Activated CD4-positive, alpha-beta memory T cell treated with anti-CD3 and anti-CD28 coated beads, Interleukin-2, amount 10 ng/mL, durations not matched to agents 7 days and 5 days (primary cell): ENCODE results near the gene ATL3. TPM values are rescaled to one million over a fixed set of nuclear protein-coding genes. Genes with fewer than 3 reads are reported as not detected.
"Not testable (repeated sequence)": the region's sequence is repeated elsewhere in the genome, so short reads cannot be mapped to it uniquely, and the experiment has no call there.

Experiments used
- CTCF ChIA-PET: fragments of 350-600 bp; sonication (Branson Sonifier 250); formaldehyde crosslinking; loops from one replicate; lab custom pipeline; 2021; ENCODE audit warnings: antibody characterized with exemption, inconsistent platforms; lab: Charles Lee
- POLR2A ChIA-PET: fragments of 350-600 bp; sonication (Branson Sonifier 250); formaldehyde crosslinking; loops from one replicate; lab custom pipeline; 2021; ENCODE audit warnings: antibody characterized with exemption; lab: Charles Lee
- DNase-seq: peaks from one replicate; pipeline ENCODE4 v3.0.0-alpha.2; 2020
- H3K27ac Mint-ChIP-seq: one replicate; pipeline ENCODE4 v1.8.0; 2021; ENCODE audit warnings: mild to moderate bottlenecking, mixed read lengths
- H3K27me3 Mint-ChIP-seq: one replicate; pipeline ENCODE4 v1.8.0; 2021; ENCODE audit warnings: mixed read lengths
- H3K36me3 Mint-ChIP-seq: one replicate; pipeline ENCODE4 v1.8.0; 2021; ENCODE audit warnings: low read depth, mixed read lengths
- H3K4me1 Mint-ChIP-seq: one replicate; pipeline ENCODE4 v1.8.0; 2021; ENCODE audit warnings: mixed read lengths
- H3K4me3 Mint-ChIP-seq: one replicate; pipeline ENCODE4 v1.8.0; 2021; ENCODE audit warnings: mild to moderate bottlenecking, mixed read lengths
- H3K9me3 Mint-ChIP-seq: one replicate; pipeline ENCODE4 v1.8.0; 2021; ENCODE audit warnings: mixed read lengths
- total RNA-seq, 2 experiments: library from RNA; stranded (reverse); gene quantifications; one replicate each; pipeline ENCODE4 v1.2.3, GENCODE V29; 2021

Gene ATL3
- total RNA-seq, 2 experiments from 2014 or later, result 33.0 to 33.2 TPM

GRCh38 chr11:63613517-63614135 is 57.5 kb downstream of the ATL3 start:
- Mint-ChIP-seq H3K27ac (no peak overlapping the region), H3K4me3 (peak overlapping the region; percentile 78), H3K27me3 (peaks cover 5% of the 10 kb centered on the region), H3K9me3 (no peaks in the 10 kb centered on the region), H3K36me3 (no peaks in the 10 kb centered on the region), H3K4me1 (peaks cover 24% of the 10 kb centered on the region)
- ChIA-PET CTCF (no interaction called here), POLR2A (interaction anchor here (1.1 to 1.4 kb wide), 2 partner anchors 77 to 123 kb away, joined by 3 to 6 read pairs; partner anchors contain the start of genes PLAAT4 and PLAAT5)
- peak; percentile 44 for DNase-seq

GRCh38 chr11:63612181-63612580 is 59.0 kb downstream of the ATL3 start:
- ChIA-PET CTCF (no interaction called here), POLR2A (no interaction called here)
- no peak overlapping the region for H3K27ac Mint-ChIP-seq
- no peaks in the 10 kb centered on the region for H3K36me3 Mint-ChIP-seq
- H3K4me3 Mint-ChIP-seq, result no peak overlapping the region
- H3K4me1 Mint-ChIP-seq, result peaks cover 25% of the 10 kb centered on the region
- DNase-seq, result no peak
- peaks cover 5% of the 10 kb centered on the region for H3K27me3 Mint-ChIP-seq
- no peaks in the 10 kb centered on the region for H3K9me3 Mint-ChIP-seq

- H3K4me1 Mint-ChIP-seq, result peaks cover 25% of the 10 kb centered on the region
- no peak overlapping the region for H3K4me3 Mint-ChIP-seq
- H3K27ac Mint-ChIP-seq, result no peak overlapping the region
- ChIA-PET CTCF (no interaction called here), POLR2A (no interaction called here)
- no peak for DNase-seq
- no peaks in the 10 kb centered on the region for H3K36me3 Mint-ChIP-seq
- H3K27me3 Mint-ChIP-seq, result peaks cover 5% of the 10 kb centered on the region
- no peaks in the 10 kb centered on the region for H3K9me3 Mint-ChIP-seq
Observed at GRCh38 chr11:63611395-63611747, 59.8 kb downstream of the ATL3 start.

GRCh38 chr11:63610604-63611394 is 60.4 kb downstream of the ATL3 start:
- CTCF ChIA-PET, result no interaction called here
- Mint-ChIP-seq H3K4me3 (no peak overlapping the region), H3K27me3 (peaks cover 5% of the 10 kb centered on the region), H3K4me1 (peaks cover 25% of the 10 kb centered on the region), H3K36me3 (no peaks in the 10 kb centered on the region), H3K27ac (no peak overlapping the region), H3K9me3 (no peaks in the 10 kb centered on the region)
- no peak for DNase-seq
- POLR2A ChIA-PET, result no interaction called here

GRCh38 chr11:63609971-63610580 is 61.1 kb downstream of the ATL3 start:
- no peak for DNase-seq
- peaks cover 5% of the 10 kb centered on the region for H3K27me3 Mint-ChIP-seq
- peaks cover 25% of the 10 kb centered on the region for H3K4me1 Mint-ChIP-seq
- CTCF ChIA-PET, result no interaction called here
- H3K36me3 Mint-ChIP-seq, result no peaks in the 10 kb centered on the region
- POLR2A ChIA-PET, result no interaction called here
- no peaks in the 10 kb centered on the region for H3K9me3 Mint-ChIP-seq
- H3K4me3 Mint-ChIP-seq, result no peak overlapping the region
- no peak overlapping the region for H3K27ac Mint-ChIP-seq

- Mint-ChIP-seq H3K4me1 (peaks cover 24% of the 10 kb centered on the region), H3K4me3 (no peak overlapping the region), H3K9me3 (no peaks in the 10 kb centered on the region), H3K27me3 (peaks cover 5% of the 10 kb centered on the region), H3K36me3 (no peaks in the 10 kb centered on the region), H3K27ac (no peak overlapping the region)
- DNase-seq, result no peak
- ChIA-PET CTCF (no interaction called here), POLR2A (no interaction called here)
Observed at GRCh38 chr11:63609536-63609935, 61.6 kb downstream of the ATL3 start.

GRCh38 chr11:63608353-63609345 is 62.5 kb downstream of the ATL3 start:
- no peak overlapping the region for H3K4me3 Mint-ChIP-seq
- H3K9me3 Mint-ChIP-seq, result no peaks in the 10 kb centered on the region
- H3K4me1 Mint-ChIP-seq, result peaks cover 18% of the 10 kb centered on the region
- peaks cover under 1% of the 10 kb centered on the region for H3K27me3 Mint-ChIP-seq
- no peak for DNase-seq
- POLR2A ChIA-PET, result no interaction called here
- CTCF ChIA-PET, result no interaction called here
- no peak overlapping the region for H3K27ac Mint-ChIP-seq
- no peaks in the 10 kb centered on the region for H3K36me3 Mint-ChIP-seq

- DNase-seq, result no peak
- CTCF ChIA-PET, result no interaction called here
- POLR2A ChIA-PET, result no interaction called here
- Mint-ChIP-seq H3K4me1 (peaks cover 1% of the 10 kb centered on the region), H3K9me3 (no peaks in the 10 kb centered on the region), H3K27me3 (no peaks in the 10 kb centered on the region), H3K4me3 (no peak overlapping the region), H3K36me3 (no peaks in the 10 kb centered on the region), H3K27ac (no peak overlapping the region)
Observed at GRCh38 chr11:63603180-63603518, 68.0 kb downstream of the ATL3 start.

- POLR2A ChIA-PET, H3K27me3 Mint-ChIP-seq, H3K36me3 Mint-ChIP-seq, H3K4me1 Mint-ChIP-seq, CTCF ChIA-PET, H3K9me3 Mint-ChIP-seq, H3K27ac Mint-ChIP-seq, DNase-seq, H3K4me3 Mint-ChIP-seq: not testable (repeated sequence)
Observed at GRCh38 chr11:63602290-63603179, 68.6 kb downstream of the ATL3 start.

- Mint-ChIP-seq H3K9me3 (no peaks in the 10 kb centered on the region), H3K27ac (no peak overlapping the region), H3K36me3 (no peaks in the 10 kb centered on the region), H3K4me3 (no peak overlapping the region), H3K27me3 (no peaks in the 10 kb centered on the region), H3K4me1 (no peaks in the 10 kb centered on the region)
- ChIA-PET CTCF (no interaction called here), POLR2A (no interaction called here)
- DNase-seq, result no peak
Observed at GRCh38 chr11:63599211-63600122, 71.7 kb downstream of the ATL3 start.

- H3K36me3 Mint-ChIP-seq, result no peaks in the 10 kb centered on the region
Observed at GRCh38 chr11:63598556-63598955, 72.6 kb downstream of the ATL3 start.

More at GRCh38 chr11:63598556-63598955, 72.6 kb downstream of the ATL3 start:
- ChIA-PET POLR2A (no interaction called here), CTCF (no interaction called here)
- DNase-seq, result no peak
- Mint-ChIP-seq H3K27me3 (no peaks in the 10 kb centered on the region), H3K9me3 (no peaks in the 10 kb centered on the region), H3K27ac (no peak overlapping the region), H3K4me3 (no peak overlapping the region), H3K4me1 (no peaks in the 10 kb centered on the region)
